HG03520 (cell line): ENCODE data around the gene THRB.
"Not testable (repeated sequence)": the region's sequence is repeated elsewhere in the genome, so short reads cannot be mapped to it uniquely, and the experiment has no call there.

Source experiments
- ATAC-seq: cut with Tn5 transposase; IDR thresholded peaks from one replicate; pipeline ENCODE4 v1.9.1; 2021; ENCODE audit warnings: mild to moderate bottlenecking, moderate library complexity; ENCODE audit not compliant: unreplicated experiment

Gene THRB

GRCh38 chr3:24410860-24411259 lies 83.8 kb downstream of the THRB start:
- no peak for ATAC-seq

DNA sequence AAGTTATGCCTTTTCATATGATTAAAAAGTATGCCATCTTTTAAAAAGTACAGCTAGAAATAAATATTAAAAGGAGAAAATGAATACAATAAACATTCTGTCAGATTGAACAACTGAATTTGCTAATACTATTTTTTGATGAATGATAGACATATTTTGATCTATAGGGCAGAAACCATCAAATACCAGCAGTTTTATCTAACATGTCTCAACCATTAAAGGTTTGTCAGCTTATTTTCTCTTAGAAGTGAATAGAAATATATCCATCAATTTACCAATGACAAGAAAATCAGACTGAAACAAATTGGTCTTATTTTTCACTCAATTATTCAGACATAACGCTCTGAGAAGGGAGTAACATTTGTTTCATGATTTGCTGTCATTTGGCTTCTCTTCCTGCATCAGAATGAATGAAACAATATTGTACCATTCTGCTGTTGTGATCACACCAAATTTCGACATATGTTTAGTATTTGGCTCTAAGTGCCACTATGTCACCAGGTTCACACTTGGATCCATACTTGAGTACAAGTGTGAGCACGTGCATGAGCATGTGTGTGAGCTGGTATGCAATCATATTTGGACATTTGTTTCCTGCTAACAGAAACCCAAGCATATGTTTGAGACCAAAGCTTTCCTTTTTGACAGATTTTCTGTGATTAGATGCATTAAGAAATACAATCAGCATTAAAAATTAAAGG lies 86.5 kb downstream of the THRB start:
- ATAC-seq, result no peak

GRCh38 chr3:24406900-24407299 lies 87.8 kb downstream of the THRB start:
- no peak for ATAC-seq

DNA sequence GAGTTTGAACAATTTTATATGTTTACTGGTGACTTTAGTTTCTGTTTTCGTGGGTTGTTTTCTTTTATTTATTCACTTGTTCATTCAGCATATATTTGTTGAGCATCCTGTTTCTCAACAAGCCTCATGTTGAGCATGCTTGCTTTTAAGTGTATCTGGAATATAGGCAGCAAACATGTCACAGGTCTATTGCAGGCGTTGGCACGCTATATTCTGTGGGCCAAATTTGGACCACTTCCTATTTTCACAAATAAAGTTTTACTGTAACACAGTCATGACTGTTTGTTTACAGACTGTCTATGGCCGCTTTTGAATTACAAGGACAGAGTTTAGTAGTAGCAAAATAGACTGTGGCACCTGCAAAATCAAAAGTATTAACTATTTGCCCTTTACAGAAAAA lies 89.6 kb downstream of the THRB start:
- no peak for ATAC-seq

- ATAC-seq, result no peak
Observed at GRCh38 chr3:24401811-24402185, 92.9 kb downstream of the THRB start.

GRCh38 chr3:24401090-24401810 lies 93.4 kb downstream of the THRB start:
- no peak for ATAC-seq

DNA sequence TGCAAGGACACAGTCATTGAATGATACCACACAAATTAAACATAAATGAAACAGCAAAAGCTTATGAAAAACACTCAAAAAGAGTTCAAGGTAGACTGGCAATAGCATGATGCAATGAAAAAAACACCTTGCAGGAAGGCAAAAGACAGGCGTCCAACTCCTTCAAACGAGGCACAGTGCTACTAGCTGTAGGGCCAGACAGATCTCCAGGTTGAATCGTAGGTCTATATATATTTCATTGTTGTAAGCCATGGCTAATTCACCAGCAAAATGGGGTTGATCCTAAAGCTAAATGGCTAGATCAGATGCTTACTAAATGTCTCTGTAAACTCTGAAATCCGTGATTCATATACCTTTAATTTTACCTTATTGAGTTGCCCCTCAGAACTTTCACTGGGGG lies 94.2 kb downstream of the THRB start:
- no peak for ATAC-seq

- no peak for ATAC-seq
Observed at GRCh38 chr3:24400015-24400414, 94.6 kb downstream of the THRB start.

DNA sequence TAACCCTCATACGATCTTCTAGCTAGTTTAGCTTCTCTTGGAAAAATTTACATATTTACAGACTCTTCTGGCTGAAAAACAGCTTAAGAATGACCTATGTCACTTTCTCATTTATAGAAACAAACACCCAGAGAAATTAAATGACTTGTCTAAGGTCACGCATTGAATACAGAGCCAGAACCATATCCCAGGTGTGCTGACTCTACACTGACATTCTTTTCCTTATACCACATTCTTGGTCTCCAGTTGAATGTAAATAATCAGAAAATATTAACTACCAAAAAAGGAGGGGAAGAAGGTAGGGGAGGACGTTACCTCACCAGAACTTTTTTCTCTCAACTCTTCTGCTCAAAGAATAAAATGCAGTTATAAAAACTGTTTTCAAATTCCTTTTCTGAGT lies 95.0 kb downstream of the THRB start:
- ATAC-seq, result no peak

DNA sequence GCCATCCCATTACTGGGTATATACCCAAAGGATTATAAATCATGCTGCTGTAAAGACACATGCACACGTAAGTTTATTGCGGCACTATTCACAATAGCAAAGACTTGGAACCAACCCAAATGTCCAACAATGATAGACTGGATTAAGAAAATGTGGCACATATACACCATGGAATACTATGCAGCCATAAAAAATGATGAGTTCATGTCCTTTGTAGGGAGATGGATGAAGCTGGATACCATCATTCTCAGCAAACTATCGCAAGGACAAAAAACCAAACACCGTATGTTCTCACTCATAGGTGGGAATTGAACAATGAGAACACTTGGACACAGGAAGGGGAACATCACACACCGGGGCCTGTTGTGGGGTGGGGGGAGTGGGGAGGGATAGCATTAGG lies 95.9 kb downstream of the THRB start:
- not testable (repeated sequence) for ATAC-seq

DNA sequence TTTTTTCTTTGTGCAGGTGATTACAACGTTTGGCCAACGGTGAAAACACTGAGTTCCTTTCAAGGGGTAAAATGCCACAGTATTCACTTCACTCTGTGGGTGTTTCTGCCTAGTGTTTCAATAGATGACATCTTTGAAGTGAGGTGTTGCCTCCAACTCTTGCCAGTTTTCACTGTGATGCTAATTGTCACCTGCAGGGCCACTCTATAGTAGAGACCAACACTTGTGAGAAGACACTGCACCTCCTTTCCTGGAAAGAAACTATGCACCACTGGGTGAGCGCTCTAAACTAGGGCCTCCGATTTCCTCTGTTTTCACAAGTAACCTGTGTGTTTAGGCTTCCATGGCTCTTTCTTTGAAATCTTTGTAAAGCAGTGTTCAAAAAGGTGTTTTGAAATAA lies 98.3 kb downstream of the THRB start:
- no peak for ATAC-seq

GRCh38 chr3:24394754-24395153 lies 99.9 kb downstream of the THRB start:
- no peak for ATAC-seq

DNA sequence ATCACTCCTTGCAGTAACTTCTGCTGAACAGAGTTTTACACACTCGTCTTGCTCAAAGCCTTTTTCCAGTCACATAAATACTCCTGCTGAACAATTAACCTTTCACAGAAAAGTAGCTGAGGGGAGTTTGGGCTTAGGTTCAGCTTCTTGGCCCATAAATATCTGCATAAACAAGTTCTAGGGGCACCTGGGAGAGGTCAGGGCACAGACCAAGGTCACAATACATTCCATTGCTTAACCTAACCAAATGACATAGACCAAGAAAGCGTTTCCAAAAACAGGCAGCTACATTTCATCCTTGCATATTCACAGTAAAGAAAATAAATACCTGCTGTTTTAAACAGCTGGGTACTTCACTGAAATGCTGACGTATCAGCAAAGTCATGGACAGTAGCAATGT lies 101.3 kb downstream of the THRB start:
- no peak for ATAC-seq

DNA sequence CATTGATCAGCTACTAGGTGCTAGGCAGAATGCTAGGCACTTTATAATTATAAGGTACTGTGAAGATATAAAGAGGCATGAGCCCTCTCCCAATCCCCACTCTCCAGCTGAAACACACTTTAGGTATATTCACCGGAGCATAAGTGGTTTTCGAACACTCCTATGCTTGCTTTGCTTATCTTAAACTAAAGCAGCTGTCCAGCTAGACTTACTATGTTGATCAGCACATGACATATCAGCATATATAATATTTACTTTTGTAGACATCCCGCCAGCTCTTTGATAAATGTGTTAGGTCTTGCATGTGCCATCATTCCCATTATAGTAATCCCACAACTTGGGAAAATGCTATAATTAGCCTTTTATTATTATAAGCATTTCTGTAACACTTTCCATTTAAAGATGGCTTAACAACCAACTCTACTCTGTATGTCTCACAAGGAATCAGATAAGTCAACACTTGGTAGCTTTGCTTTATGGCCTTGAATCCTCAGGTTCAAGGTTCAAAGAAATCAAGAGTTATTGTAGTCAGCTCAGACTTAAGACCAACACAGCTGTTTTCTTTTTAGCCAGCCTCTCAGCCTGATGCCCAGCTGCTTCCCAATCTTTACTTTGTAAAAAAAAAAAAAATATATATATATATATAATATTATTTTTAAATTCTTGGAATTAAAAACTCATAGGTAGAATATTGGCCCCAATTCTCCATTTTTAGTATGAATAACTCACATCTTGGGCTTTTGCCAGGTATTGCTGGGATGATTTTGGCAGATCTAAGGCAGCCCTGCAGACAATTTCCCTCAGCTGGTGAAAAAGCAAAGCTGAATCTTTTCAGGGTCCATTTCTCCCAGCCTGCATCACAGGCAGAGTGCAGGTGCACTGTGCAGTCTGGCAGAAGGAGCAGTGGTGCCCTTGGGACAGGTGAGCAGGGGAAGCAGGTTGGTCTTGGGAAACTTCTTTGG lies 104.2 kb downstream of the THRB start:
- ATAC-seq, result no peak

GRCh38 chr3:24389108-24390090 lies 105.3 kb downstream of the THRB start:
- no peak for ATAC-seq

GRCh38 chr3:24388611-24389010 lies 106.0 kb downstream of the THRB start:
- ATAC-seq, result no peak

DNA sequence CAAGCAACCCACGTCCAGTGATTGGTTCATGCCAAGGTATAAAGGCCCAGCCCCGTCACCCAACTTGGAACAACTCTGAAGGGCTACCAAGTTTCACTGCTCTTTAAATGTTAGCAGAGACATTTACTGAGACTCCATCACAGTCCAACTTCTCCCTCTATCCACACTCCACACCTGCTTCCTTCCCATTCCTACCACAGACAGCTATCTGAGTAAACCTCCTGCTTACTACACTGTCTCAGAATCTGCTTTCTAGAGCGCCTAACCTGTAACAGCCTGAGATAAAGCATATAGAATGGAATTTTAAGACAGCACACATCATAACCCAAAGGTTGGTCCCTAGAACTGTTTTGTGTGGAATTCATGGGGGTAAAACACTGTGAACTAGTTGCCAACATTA lies 106.5 kb downstream of the THRB start:
- no peak for ATAC-seq

DNA sequence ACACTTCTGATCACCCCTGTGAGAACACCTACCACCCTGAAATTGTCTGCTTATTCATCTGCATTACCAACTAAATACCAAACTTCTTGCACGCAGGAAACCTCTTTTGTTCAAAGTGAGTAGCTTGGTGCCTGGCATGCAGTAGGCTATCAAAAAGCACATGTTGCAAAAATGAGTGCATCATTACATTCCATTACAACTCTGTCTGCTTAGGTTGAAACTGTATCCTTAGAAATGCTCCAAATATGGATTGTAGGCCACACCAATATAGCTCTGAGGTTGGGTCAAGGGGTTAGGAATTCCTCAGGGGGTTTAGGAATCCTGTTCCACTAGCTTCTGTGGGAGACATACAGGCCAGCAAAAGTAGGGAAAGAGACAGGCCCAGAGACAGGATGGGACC lies 107.2 kb downstream of the THRB start:
- no peak for ATAC-seq

DNA sequence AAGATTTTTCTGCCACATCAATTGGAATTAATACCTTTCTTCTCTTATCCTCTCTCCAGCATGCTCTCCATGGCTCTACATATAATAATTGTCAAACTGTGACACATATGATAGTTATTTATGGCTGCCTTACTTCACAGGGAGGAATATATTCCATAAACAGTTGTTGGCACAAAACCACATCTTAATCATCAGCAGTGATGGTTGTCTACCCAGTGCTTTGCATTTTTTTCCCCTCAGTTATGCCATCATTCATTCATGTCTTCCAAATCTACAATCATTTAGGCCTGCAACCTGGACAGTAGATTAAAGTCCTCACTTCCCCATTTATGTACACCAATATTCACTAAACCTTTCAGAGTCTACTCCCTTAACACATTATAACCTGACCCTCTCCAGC lies 107.7 kb downstream of the THRB start:
- ATAC-seq, result no peak

DNA sequence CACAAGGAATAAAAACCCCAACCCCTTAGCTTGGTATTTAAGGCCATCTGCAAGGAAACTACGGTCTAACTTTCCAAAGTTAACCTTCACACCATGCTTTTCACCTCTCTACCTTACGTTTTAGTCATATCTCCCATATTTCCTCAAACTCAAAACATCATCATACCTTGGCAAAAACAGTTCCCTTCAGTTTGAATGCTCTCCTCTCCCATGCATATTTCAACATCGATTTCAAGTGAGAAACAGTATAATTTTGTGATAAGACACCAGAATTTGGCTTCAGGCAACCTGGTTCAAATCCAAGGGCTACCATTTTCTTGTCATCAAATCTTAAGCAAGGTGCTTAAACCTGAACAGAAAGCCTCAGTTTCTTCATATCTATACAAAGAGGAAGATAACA lies 108.2 kb downstream of the THRB start:
- ATAC-seq, result no peak
